ENCODE measurements around the gene GRB10.

GRB10 gene

GRCh38 chr7:50618281-50618680 lies 164.4 kb downstream of the GRB10 start:
- TF ChIP-seq GLIS3 (CRISPR knock-in tag; IDR thresholded peaks at IDR 0.05) = no peak
- TF ChIP-seq ESRRG (CRISPR knock-in tag; IDR thresholded peaks at IDR 0.05) = no peak
- TF ChIP-seq ARNTL (CRISPR knock-in tag; IDR thresholded peaks at IDR 0.05; ENCODE audit: borderline replicate concordance, low read depth) = no peak
- TF ChIP-seq SNAI2 (CRISPR knock-in tag; IDR thresholded peaks at IDR 0.05) = no peak
- TF ChIP-seq OSR1 (CRISPR knock-in tag; IDR thresholded peaks at IDR 0.05) = no peak
- no peak for TF ChIP-seq ZNF565 (CRISPR knock-in tag; conservative IDR thresholded peaks at IDR 0.05; ENCODE audit: low read depth)
- TF ChIP-seq ZNF70 (CRISPR knock-in tag; IDR thresholded peaks at IDR 0.05) = no peak
- no peak for TF ChIP-seq POU6F1 (CRISPR knock-in tag; IDR thresholded peaks at IDR 0.05; ENCODE audit: borderline replicate concordance, low read depth)
- no peak for TF ChIP-seq ZC3H10 (CRISPR knock-in tag; IDR thresholded peaks at IDR 0.05)
- no peak for TF ChIP-seq TOX (CRISPR knock-in tag; IDR thresholded peaks at IDR 0.05; ENCODE audit: borderline replicate concordance)
- TF ChIP-seq ISL1 (CRISPR knock-in tag; IDR thresholded peaks at IDR 0.05) = no peak
- no peak for TF ChIP-seq ZFP30 (CRISPR knock-in tag; IDR thresholded peaks at IDR 0.05)
- no peak for TF ChIP-seq BACH2 (CRISPR knock-in tag; IDR thresholded peaks at IDR 0.05; ENCODE audit: borderline replicate concordance)
- no peak for TF ChIP-seq TSHZ2 (CRISPR knock-in tag; IDR thresholded peaks at IDR 0.05)
- ATAC-seq = no peak

- no peak for TF ChIP-seq TCF4 (CRISPR knock-in tag; IDR thresholded peaks at IDR 0.05; ENCODE audit: borderline replicate concordance)
- TF ChIP-seq ISL1 (CRISPR knock-in tag; IDR thresholded peaks at IDR 0.05) = no peak
- TF ChIP-seq ZFP30 (CRISPR knock-in tag; IDR thresholded peaks at IDR 0.05) = no peak
- no peak for TF ChIP-seq BACH2 (CRISPR knock-in tag; IDR thresholded peaks at IDR 0.05; ENCODE audit: borderline replicate concordance)
- TF ChIP-seq ZNF8 (CRISPR knock-in tag; IDR thresholded peaks at IDR 0.05) = no peak
- ATAC-seq = no peak
These were observed 167.1 kb downstream of the GRB10 start for GRCh38 chr7:50615519-50616080.

- peak; percentile 41; the same call in 1 of the 3 replicates for ATAC-seq
- TF ChIP-seq POU6F1 (CRISPR knock-in tag; IDR thresholded peaks at IDR 0.05; ENCODE audit: borderline replicate concordance, low read depth) (no peak), CSRNP3 (CRISPR knock-in tag; IDR thresholded peaks at IDR 0.05) (no peak), TCF4 (CRISPR knock-in tag; IDR thresholded peaks at IDR 0.05; ENCODE audit: borderline replicate concordance) (no peak), PATZ1 (CRISPR knock-in tag; IDR thresholded peaks at IDR 0.05; ENCODE audit: borderline replicate concordance) (no peak), ZNF565 (CRISPR knock-in tag; conservative IDR thresholded peaks at IDR 0.05; ENCODE audit: low read depth) (no peak), ZFP3 (CRISPR knock-in tag; IDR thresholded peaks at IDR 0.05) (no peak), TOX (CRISPR knock-in tag; IDR thresholded peaks at IDR 0.05; ENCODE audit: borderline replicate concordance) (no peak), TSHZ2 (CRISPR knock-in tag; IDR thresholded peaks at IDR 0.05) (no peak), CREB5 (CRISPR knock-in tag; IDR thresholded peaks at IDR 0.05; ENCODE audit: low read depth) (no peak), OSR1 (CRISPR knock-in tag; IDR thresholded peaks at IDR 0.05) (no peak), ZNF70 (CRISPR knock-in tag; IDR thresholded peaks at IDR 0.05) (no peak), ESRRG (CRISPR knock-in tag; IDR thresholded peaks at IDR 0.05) (no peak), GLIS3 (CRISPR knock-in tag; IDR thresholded peaks at IDR 0.05) (no peak), ZFP30 (CRISPR knock-in tag; IDR thresholded peaks at IDR 0.05) (no peak), BACH2 (CRISPR knock-in tag; IDR thresholded peaks at IDR 0.05; ENCODE audit: borderline replicate concordance) (no peak), ARNTL (CRISPR knock-in tag; IDR thresholded peaks at IDR 0.05; ENCODE audit: borderline replicate concordance, low read depth) (no peak), ZC3H10 (CRISPR knock-in tag; IDR thresholded peaks at IDR 0.05) (no peak), ISL1 (CRISPR knock-in tag; IDR thresholded peaks at IDR 0.05) (no peak)
These were observed 167.8 kb downstream of the GRB10 start for GRCh38 chr7:50614721-50615518.
